K562 (cell line): ENCODE measurements around the gene ATRN.
"Not testable (repeated sequence)": the region's sequence is repeated elsewhere in the genome, so short reads cannot be mapped to it uniquely, and the experiment has no call there.

Experiments used
- ETV6 ChIP-seq, 3 experiments: fragments of 150-350 bp in 1 of 3; sonication (generic) in 1 of 3; formaldehyde crosslinking in 1 of 3; IDR thresholded peaks; 2 replicates each; pipeline versions ENCODE4 v1.6.1 to v1.8.0; 2014 to 2022; ENCODE audit warnings: borderline replicate concordance in 2 of 3, low read depth in 2 of 3, antibody characterized with exemption in 1 of 3, low read length in 1 of 3, mild to moderate bottlenecking in 1 of 3, missing genetic modification reagents in 1 of 3
- PRMT5 ChIP-seq: sonication (generic); formaldehyde crosslinking; IDR thresholded peaks from 2 replicates; pipeline ENCODE4 v1.5.0; 2020; ENCODE audit warnings: missing genetic modification reagents
- ZNF436 ChIP-seq: fragments of 250-450, 450-650 bp; sonication (Bioruptor Pico); formaldehyde crosslinking; IDR thresholded peaks from 2 replicates; pipeline ENCODE4 v1.7.0; 2020; ENCODE audit warnings: mild to moderate bottlenecking

DNA sequence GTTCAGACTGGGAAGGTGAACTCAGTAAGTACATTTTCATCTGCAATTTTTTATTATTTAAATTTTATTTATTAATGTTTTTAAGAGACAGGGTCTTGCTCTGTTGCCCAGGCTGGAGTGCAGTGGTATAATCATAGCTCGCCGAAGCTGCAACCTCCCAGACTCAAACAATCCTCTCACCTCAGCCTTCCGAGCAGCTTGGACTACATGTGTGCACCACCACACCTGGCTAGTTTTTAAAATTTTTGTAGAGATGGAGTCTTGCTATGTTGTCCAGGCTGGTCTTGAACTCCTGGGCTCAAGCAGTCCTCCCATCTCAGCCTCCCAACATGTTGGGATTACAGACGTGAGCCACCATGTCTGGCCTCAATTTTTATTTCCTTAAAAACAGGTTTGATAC lies 44.1 kb upstream of the ATRN start:
- not testable (repeated sequence) for TF ChIP-seq ETV6 (IDR thresholded peaks at IDR 0.05; ENCODE audit: borderline replicate concordance in 1 of 2, low read depth in 2 of 2, low read length in 1 of 2); ETV6 (CRISPR knock-in tag; IDR thresholded peaks at IDR 0.05; ENCODE audit: borderline replicate concordance); ZNF436 (CRISPR knock-in tag); PRMT5 (CRISPR knock-in tag)
